Measurements from ENCODE around the gene FOLH1.
"Not testable (repeated sequence)": the region's sequence is repeated elsewhere in the genome, so short reads cannot be mapped to it uniquely, and the experiment has no call there.

The FOLH1 gene

DNA sequence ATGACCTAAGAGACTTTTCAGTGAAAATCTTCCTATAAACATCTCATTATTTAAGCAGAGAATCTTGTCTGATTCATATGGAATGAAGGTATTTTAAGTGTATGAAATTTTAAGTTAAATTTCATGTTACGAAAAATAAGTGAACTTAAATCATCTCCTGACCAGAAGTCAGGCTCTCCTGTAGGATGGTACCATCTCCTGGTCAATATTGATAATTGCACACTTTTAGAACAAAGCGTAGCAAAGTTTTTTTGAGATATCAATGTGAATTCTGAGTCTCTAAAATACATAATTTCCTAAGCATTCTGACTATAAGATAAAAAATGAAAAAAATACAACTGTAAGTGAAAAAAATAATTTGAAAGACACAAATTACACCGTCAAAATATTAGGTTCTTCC lies 38.8 kb downstream of the FOLH1 start:
- DNase-seq (ENCODE audit: low read depth): peak; percentile 8
- H3K4me3 ChIP-seq (ENCODE audit: low read depth, low read length): not testable (repeated sequence)
- TF ChIP-seq, protein P1, sequence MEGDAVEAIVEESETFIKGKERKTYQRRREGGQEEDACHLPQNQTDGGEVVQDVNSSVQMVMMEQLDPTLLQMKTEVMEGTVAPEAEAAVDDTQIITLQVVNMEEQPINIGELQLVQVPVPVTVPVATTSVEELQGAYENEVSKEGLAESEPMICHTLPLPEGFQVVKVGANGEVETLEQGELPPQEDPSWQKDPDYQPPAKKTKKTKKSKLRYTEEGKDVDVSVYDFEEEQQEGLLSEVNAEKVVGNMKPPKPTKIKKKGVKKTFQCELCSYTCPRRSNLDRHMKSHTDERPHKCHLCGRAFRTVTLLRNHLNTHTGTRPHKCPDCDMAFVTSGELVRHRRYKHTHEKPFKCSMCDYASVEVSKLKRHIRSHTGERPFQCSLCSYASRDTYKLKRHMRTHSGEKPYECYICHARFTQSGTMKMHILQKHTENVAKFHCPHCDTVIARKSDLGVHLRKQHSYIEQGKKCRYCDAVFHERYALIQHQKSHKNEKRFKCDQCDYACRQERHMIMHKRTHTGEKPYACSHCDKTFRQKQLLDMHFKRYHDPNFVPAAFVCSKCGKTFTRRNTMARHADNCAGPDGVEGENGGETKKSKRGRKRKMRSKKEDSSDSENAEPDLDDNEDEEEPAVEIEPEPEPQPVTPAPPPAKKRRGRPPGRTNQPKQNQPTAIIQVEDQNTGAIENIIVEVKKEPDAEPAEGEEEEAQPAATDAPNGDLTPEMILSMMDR (IDR thresholded peaks at IDR 0.05; ENCODE audit: low read depth, low read length): peak; percentile 4

DNA sequence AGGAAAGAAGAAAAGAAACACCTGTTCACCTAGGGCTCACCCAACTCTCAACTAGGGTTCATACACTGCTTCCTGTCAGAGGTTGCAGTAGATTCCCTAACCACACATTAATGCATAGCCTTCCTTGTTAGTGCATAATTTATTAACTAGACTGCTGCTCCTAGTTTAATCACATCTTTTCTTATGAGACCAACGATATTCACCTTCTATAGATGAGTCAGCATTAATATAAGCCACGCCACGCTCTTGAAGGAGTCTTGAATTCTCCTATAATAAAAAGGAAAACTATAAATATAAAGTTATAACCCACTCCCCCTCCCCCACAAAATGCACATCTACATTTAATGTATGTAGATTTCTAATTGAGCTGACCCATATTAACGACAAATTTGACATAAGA lies 39.4 kb downstream of the FOLH1 start:
- DNase-seq (ENCODE audit: low read depth); H3K4me3 ChIP-seq (ENCODE audit: low read depth, low read length): not testable (repeated sequence)

DNA sequence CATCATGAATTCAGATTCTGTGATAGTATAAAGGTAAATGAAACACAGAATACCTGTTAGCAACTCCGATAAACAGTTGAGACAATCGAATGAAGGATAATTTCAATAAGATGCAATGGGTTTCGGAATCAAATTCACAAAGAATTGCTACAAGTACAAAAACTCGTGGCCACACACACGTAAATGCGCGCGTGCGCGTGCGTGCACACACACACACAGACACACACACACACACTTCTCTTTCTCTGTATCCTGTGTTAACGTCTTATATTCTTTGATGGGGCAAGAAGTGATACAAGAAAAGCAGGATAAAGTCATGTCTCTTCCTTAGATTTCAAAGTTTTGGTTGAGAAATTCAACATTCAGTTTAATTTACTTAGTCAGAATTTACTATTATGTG lies 57.2 kb downstream of the FOLH1 start:
- TF ChIP-seq, protein P1 (IDR thresholded peaks at IDR 0.05; ENCODE audit: low read depth, low read length): no peak
- no peak for TF ChIP-seq POLR2A (IDR thresholded peaks at IDR 0.05; ENCODE audit: extremely low read depth, insufficient read length)
- no peak for TF ChIP-seq MYC (IDR thresholded peaks at IDR 0.05; ENCODE audit: low read depth, low read length)
- TF ChIP-seq, protein P2, sequence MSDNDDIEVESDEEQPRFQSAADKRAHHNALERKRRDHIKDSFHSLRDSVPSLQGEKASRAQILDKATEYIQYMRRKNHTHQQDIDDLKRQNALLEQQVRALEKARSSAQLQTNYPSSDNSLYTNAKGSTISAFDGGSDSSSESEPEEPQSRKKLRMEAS (IDR thresholded peaks at IDR 0.05; ENCODE audit: low read depth, low read length): no peak
- no peak overlapping the region for H3K4me3 ChIP-seq (ENCODE audit: low read depth, low read length)
- no peak for DNase-seq (ENCODE audit: low read depth)

DNA sequence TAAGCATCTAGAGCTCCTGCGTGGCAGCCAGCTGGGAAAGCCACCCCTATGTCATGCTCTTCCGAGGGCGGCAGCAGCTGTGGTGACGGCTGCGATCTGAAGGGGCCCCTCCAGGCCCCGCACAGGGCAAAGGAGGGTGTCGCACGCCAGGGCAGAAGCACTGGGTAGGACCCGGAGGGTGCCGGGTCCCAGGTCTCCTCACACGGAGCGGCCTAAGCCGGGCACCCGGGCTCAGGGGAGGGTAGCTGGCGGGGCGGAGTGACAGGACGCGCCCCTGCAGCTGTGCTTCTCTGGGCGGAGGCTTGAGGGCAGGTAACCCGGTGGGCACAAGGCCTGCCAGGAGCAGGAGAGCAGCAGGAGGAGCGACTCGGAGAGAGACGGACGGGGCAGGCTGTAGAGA lies 106.0 kb downstream of the FOLH1 start:
- DNase-seq (ENCODE audit: low read depth); H3K4me3 ChIP-seq (ENCODE audit: low read depth, low read length): not testable (repeated sequence)

All from NB4 (cell line).